Fibroblast of skin of left quadriceps (primary cell): ENCODE data around the gene SDF2L1.
A peak's percentile ranks its signal among the peaks of the same experiment; 100 is the strongest.
"Not testable (repeated sequence)": the region's sequence is repeated elsewhere in the genome, so short reads cannot be mapped to it uniquely, and the experiment has no call there.

Experiments
- DNase-seq, 2 experiments: peaks; one replicate each; pipeline ENCODE4 v3.0.0-alpha.2; 2013; ENCODE audit warnings: low read depth in 2 of 2

The SDF2L1 gene

GRCh38 chr22:21641789-21642583 is at the start of gene SDF2L1:
Gene SDF2L1 (plus strand): TSS chr22:21642302. CDS start chr22:21642337, 35 bp downstream.
- DNase-seq, result peak; percentile 96

GRCh38 chr22:21592422-21592821 is 49.7 kb upstream of the SDF2L1 start:
- DNase-seq, result no peak

- no peak for DNase-seq
Observed at GRCh38 chr22:21593406-21594232, 48.5 kb upstream of the SDF2L1 start.

DNA sequence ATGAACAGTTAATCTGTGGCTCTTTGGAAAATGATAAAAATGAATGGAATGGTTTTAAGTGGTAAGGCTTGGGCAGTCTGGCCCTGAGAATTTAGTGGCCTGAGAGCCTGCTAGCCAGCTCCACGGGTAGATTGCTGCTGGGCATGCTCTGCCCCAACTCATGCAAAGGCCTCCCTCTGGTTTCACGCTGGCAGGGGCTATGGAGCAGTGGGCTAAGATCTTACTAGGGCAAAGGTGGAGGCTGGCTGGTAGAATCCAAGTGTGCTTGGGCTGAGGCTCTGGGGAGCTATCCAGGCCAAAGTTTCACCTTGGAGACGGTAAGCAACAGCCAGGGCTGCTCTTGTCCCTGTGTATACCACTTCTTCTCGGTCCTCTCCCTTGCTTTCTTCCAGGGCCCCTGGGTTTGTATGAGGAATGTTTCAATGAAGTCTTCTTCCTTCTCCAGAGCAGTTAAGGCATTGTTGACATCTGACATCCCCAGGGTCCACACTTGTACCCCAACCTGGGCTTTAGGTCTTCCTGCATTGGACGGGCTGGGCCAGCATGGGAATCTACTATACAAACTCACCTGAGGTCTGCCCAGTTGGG is 47.1 kb upstream of the SDF2L1 start:
- DNase-seq, result no peak

- not testable (repeated sequence) for DNase-seq
Observed at GRCh38 chr22:21596356-21597135, 45.6 kb upstream of the SDF2L1 start.

DNA sequence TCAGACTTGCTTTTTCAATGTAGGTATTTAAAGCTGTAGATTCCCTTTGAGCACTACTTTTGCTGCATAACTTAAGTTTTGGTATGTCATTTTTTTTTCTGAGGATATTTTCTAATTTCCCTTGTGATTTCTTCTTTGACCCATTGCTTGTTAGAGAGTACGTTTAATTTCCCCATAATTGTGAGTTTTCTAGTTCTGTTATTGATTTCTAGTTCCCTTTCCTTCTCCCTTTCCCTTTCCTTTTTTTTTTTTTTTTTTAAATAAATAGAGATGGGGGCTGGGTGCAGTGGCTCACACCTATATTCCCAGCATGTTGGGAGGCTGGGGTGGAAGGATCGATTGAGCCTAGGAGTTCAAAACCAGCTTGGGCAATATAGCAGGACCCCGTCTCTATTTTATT is 43.8 kb upstream of the SDF2L1 start:
- DNase-seq, result no peak

DNA sequence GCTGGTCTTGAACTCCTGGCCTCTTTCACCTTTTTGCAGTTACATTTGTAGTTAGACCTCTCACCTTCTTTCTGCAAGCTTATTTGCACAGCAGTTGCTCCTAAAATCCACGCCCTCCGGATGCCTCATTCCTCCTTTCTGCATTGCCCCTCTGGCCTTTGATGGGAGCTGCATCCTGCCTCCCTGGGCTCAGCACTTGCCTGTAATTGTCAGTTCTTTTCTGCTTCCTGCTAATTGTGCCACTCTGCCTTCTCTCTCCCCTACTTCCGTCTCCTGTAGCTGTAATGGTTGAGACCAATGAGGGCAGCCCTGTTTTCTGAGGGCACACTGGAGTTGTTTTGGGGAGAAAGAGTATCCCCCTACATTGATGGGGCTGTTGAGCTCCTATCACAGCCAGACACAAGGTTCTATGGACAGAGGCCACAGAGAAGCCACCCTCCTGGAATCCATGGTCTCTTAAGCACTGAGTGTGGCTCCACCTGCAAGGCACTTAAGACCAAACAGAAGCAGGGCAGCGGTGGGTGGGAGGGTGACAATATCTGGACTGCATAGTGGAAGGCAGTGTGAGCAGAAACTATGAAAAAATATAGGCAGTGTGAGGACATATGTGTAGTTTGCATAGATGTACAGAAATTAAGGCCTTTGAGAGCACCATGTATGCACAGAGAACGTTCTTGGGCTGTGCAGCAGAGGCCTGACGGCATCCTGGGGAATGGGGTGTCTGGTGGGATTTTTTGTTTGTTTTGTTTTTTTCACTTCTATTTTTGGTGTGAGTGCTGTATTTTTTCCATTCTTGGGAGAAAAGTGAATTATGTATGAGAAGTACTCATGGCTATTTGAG is 42.8 kb upstream of the SDF2L1 start:
- DNase-seq, result no peak

- DNase-seq, result no peak
Observed at GRCh38 chr22:21602579-21602978, 39.5 kb upstream of the SDF2L1 start.

DNA sequence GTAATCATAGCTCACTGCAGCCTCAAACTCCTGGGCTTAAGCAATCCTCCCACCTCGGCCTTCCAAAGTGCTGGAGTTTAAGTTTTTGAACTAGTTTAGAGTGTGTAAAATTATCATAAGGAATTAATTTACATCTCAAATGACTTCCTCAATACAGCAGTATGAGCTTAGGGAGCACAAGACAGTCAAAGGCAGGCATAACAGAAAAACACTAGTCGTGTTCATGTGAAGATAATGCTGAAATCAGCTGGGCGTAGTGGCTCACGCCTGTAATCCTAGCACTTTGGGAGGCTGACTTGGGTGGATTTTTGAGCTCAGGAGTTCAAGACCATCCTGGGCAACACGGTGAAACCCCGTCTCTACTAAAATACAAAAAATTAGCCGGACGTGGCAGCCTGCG is 38.1 kb upstream of the SDF2L1 start:
- DNase-seq, result no peak

- DNase-seq, result no peak
Observed at GRCh38 chr22:21605887-21606564, 36.1 kb upstream of the SDF2L1 start.

DNA sequence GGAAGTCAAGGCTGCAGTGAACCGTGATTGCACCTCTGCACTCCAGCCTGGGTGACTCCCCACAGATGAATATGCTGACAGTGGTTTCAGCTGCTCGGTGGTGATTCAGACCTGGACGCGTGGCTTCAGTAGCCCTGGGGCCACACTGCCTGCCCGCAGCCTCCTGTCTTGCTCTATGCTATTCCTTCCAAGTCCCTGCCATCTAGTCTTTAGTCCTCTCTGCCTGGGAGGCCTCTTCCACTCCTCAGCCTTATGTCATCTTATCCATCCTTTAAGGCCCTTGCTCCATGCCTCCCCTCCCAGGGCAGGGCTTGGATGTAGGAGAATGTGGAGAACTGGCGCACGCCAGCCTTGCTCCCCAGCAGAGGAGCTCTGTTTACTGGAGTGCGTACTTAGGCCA is 35.3 kb upstream of the SDF2L1 start:
- DNase-seq, result no peak

GRCh38 chr22:21609556-21610157 is 32.4 kb upstream of the SDF2L1 start:
- DNase-seq, result not testable (repeated sequence)

GRCh38 chr22:21611210-21611977 is 30.7 kb upstream of the SDF2L1 start:
- DNase-seq, result no peak

GRCh38 chr22:21612858-21613257 is 29.2 kb upstream of the SDF2L1 start:
- DNase-seq, result no peak

DNA sequence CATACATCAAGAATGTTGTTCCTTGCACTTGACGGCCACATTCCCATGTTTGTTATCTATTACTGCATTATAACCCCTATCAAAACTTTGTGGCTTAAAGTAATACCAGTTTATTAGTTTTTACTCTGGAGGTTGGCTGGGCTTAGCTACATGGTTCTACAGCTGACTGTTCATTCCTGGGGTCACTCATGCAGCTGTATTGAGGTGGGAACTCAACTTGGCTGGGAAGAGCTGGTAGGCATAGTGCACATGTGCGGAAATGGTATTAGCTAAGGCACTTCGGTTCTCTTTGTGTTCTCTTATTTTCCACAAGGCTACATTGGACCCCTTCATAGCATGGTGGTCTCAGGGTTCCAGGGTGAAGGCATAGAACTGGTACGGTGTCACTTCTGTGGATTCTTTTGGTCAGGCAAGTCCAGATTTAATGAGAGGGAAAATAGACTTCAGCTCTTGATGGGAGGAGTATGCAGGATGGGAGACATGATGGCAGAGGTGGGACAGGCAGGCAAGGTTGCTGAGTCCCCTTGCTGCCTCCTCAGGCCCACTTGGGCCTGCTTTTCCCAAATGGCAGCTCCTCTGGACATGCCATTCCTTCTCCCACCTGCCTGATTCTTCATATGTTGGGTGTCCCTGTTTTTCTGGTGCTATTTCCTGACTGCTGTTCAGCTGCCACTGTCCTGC is 28.4 kb upstream of the SDF2L1 start:
- no peak for DNase-seq

DNA sequence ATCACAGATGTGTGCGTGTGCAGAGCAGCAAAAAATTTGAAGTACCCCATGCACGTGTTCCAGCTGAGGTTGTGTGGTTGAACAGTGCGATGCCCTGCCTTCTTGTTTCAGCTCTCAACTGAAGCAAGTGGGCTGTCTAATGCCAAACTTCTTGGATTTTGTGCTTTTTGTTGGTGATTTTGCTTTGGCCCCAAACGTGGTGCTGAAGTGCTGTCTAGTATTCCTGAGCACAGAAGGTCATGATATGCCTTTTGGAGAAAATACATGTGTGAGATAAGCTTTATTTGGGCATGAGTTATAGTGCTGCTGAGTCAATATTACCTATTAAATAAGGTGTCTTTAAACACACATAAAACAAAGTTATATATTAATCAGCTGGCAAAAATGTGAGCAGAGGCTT is 26.4 kb upstream of the SDF2L1 start:
- DNase-seq, result no peak

DNA sequence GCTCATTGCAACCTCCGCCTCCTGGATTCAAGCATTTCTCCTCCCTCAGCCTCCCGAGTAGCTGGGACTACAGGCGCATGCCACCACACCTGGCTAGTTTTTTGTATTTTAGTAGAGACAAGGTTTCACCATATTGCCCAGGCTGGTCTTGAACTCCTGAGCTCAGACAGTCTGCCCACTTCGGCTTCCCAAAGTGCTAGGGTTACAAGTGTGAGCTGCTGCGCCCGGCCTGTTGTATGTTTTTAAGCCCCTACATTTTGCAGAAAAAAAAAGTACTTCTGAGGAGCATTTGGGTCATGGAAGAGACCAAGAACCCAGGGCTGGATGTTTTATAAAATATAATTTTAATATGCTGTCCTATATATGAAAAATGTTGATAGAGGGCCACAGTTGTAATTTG is 24.8 kb upstream of the SDF2L1 start:
- not testable (repeated sequence) for DNase-seq

- no peak for DNase-seq
Observed at GRCh38 chr22:21621025-21621424, 21.1 kb upstream of the SDF2L1 start.
